Thoracic aorta (tissue), 2 donors: ENCODE data around the gene ADAMTS8. TPM values are rescaled to one million over a fixed set of nuclear protein-coding genes. Genes with fewer than 3 reads are reported as not detected.
A peak's percentile ranks its signal among the peaks of the same experiment; 100 is the strongest.

Source experiments
- ATAC-seq: fragments of 150-250 bp; one replicate; pipeline ENCODE4 v1.8.0; 2017; ENCODE audit warnings: low read depth; ENCODE audit not compliant: insufficient number of reproducible peaks, low FRiP score
- DNase-seq: peaks from one replicate; pipeline ENCODE4 v3.0.0-alpha.2; 2020; ENCODE audit warnings: low spot score
- H3K27ac ChIP-seq, 2 donors: fragments of 200-600 bp; sonication (generic); 1 replicate in 1 of 2; 2 replicates in 1 of 2; pipeline ENCODE4 v1.5.1; 2016; ENCODE audit warnings: mild to moderate bottlenecking in 2 of 2, moderate library complexity in 2 of 2
- H3K27me3 ChIP-seq: fragments of 200-600 bp; sonication (generic); replicated peaks from 2 replicates; pipeline ENCODE4 v1.6.0; 2016; ENCODE audit warnings: mild to moderate bottlenecking; ENCODE audit not compliant: insufficient read depth
- H3K36me3 ChIP-seq: fragments of 200-600 bp; sonication (generic); one replicate; pipeline ENCODE4 v1.5.1; 2016
- H3K4me1 ChIP-seq, 2 donors: fragments of 200-600 bp; sonication (generic); 1 replicate in 1 of 2; 2 replicates in 1 of 2; pipeline versions ENCODE4 v1.5.1 to v1.6.0; 2016; ENCODE audit warnings: low read depth in 2 of 2, mild to moderate bottlenecking in 1 of 2; ENCODE audit not compliant: control insufficient read depth in 1 of 2
- H3K4me3 ChIP-seq: fragments of 200-600 bp; sonication (generic); 2 replicates; pipeline ENCODE4 v1.5.1; 2016; ENCODE audit warnings: mild to moderate bottlenecking
- H3K9me3 ChIP-seq: fragments of 200-600 bp; sonication (generic); 2 replicates; pipeline ENCODE4 v1.5.1; 2016
- total RNA-seq, 2 donors: library from RNA; depleted of rRNA; stranded (reverse); fragments of >200 nt; gene quantifications; one replicate each; pipeline versions ENCODE4 v1.1.0 to v1.2.3, GENCODE V29; 2016
- TF ChIP-seq, protein P1 (sequence below): fragments of 200-600 bp; sonication (generic); IDR thresholded peaks from one replicate; pipeline ENCODE4 v1.5.1; 2019; ENCODE audit warnings: antibody characterized with exemption

ADAMTS8 gene
- total RNA-seq, 2 donors from 2014 or later, result 5.3 to 17.6 TPM

GRCh38 chr11:130454491-130455252, 26.3 kb upstream of the ADAMTS8 start:
- H3K36me3 ChIP-seq, result no peaks in the 10 kb centered on the region
- peaks cover 12 to 72% of the 10 kb centered on the region in 2 donors for H3K4me1 ChIP-seq
- DNase-seq (no peak), ATAC-seq (no peak)
- no peak overlapping the region for H3K4me3 ChIP-seq
- H3K27me3 ChIP-seq, result no peaks in the 10 kb centered on the region
- no peak overlapping the region for H3K27ac ChIP-seq
- TF ChIP-seq, protein P1, sequence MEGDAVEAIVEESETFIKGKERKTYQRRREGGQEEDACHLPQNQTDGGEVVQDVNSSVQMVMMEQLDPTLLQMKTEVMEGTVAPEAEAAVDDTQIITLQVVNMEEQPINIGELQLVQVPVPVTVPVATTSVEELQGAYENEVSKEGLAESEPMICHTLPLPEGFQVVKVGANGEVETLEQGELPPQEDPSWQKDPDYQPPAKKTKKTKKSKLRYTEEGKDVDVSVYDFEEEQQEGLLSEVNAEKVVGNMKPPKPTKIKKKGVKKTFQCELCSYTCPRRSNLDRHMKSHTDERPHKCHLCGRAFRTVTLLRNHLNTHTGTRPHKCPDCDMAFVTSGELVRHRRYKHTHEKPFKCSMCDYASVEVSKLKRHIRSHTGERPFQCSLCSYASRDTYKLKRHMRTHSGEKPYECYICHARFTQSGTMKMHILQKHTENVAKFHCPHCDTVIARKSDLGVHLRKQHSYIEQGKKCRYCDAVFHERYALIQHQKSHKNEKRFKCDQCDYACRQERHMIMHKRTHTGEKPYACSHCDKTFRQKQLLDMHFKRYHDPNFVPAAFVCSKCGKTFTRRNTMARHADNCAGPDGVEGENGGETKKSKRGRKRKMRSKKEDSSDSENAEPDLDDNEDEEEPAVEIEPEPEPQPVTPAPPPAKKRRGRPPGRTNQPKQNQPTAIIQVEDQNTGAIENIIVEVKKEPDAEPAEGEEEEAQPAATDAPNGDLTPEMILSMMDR, result no peak
- H3K9me3 ChIP-seq, result no peaks in the 10 kb centered on the region

GRCh38 chr11:130452940-130453339, 24.5 kb upstream of the ADAMTS8 start:
- Histone ChIP-seq H3K27me3 (no peaks in the 10 kb centered on the region), H3K27ac (peak overlapping the region in 1 of 2 donors; percentile 60), H3K4me3 (no peak overlapping the region), H3K4me1 (peaks cover 12 to 69% of the 10 kb centered on the region in 2 donors), H3K9me3 (no peaks in the 10 kb centered on the region), H3K36me3 (no peaks in the 10 kb centered on the region)
- TF ChIP-seq, protein P1, result no peak
- no peak for DNase-seq
- ATAC-seq, result no peak

DNA sequence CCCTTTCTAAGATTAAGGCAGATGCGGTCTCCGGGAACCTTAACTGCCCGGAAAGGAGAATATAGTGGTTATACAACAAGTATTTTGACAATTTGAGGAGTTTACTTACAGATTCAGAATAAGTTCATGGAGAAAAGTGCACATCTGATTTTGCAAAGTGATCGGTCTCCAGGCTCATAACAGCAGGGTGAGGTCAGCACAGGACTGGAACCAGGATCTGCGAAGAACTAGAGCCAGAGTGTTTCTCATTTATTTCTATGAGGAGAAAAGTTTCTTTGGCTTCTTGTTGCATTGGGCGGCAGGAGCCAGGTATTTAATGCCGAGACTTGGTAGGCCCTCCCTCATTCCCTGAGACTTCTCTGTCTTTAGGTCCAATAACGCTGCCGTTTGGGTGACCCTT, 23.8 kb upstream of the ADAMTS8 start:
- no peaks in the 10 kb centered on the region for H3K27me3 ChIP-seq
- TF ChIP-seq, protein P1, result no peak
- H3K4me1 ChIP-seq, result peaks cover 6 to 65% of the 10 kb centered on the region in 2 donors
- no peaks in the 10 kb centered on the region for H3K36me3 ChIP-seq
- no peak for DNase-seq
- peak overlapping the region; percentile 0 for H3K4me3 ChIP-seq
- peak overlapping the region; percentile 44 to 60 for H3K27ac ChIP-seq
- no peak for ATAC-seq
- no peaks in the 10 kb centered on the region for H3K9me3 ChIP-seq

DNA sequence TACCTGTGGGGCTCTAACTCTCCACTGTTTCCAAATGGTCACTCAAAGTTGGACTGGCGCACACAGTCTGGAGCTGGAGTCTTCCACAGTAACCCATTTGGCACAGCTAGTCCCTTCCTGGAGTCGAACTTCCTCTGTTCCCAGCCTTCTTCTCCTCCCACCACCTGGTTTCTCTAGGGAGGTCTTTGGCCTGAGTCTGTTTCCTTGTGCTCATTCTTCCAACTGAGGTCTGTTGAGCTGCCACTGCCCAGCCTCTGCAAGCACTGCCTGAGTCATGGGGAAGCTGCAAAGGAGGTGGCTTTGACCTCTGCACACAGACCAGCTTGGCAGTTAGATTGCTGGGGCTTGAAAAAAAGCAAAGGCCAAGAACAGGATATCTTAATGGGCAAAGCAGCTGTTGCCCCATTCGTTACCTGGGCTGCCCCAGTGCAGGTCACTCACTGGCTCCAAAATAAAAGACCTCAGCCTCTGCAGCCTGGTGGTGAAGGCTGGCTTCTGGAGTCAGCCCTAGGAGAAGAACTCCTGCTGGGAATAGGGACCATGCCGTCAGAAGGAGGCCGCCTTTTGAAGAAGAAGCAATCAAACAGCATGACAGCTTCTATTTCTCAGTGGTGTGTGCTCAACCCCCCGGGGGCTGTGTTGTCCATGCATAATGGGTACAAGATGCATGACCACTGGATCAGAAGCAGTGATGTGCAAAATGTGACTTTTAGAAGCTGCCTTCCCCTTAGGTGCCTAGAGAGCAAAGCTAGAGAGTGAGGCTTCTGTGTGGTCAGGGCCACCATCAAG, 23.0 kb upstream of the ADAMTS8 start:
- H3K4me1 ChIP-seq, result peaks cover 6 to 65% of the 10 kb centered on the region in 2 donors
- H3K4me3 ChIP-seq, result peak overlapping the region; percentile 0
- H3K27me3 ChIP-seq, result no peaks in the 10 kb centered on the region
- no peaks in the 10 kb centered on the region for H3K9me3 ChIP-seq
- DNase-seq (no peak), ATAC-seq (no peak)
- H3K36me3 ChIP-seq, result no peaks in the 10 kb centered on the region
- H3K27ac ChIP-seq, result peak overlapping the region; percentile 60 to 67
- TF ChIP-seq, protein P1, result no peak

- TF ChIP-seq, protein P1, result peak; percentile 90
- Histone ChIP-seq H3K4me1 (peaks cover 6 to 56% of the 10 kb centered on the region in 2 donors), H3K4me3 (peak overlapping the region; percentile 77)
These were observed 21.8 kb upstream of the ADAMTS8 start for GRCh38 chr11:130449996-130450769.

More at GRCh38 chr11:130449996-130450769, 21.8 kb upstream of the ADAMTS8 start:
- DNase-seq (peak; percentile 25), ATAC-seq (peak; percentile 58)
- Histone ChIP-seq H3K27me3 (no peaks in the 10 kb centered on the region), H3K9me3 (no peaks in the 10 kb centered on the region), H3K27ac (peak overlapping the region; percentile 60 to 67), H3K36me3 (no peaks in the 10 kb centered on the region)
